ENCODE data around the gene OR14I1. TPM values are rescaled to one million over a fixed set of nuclear protein-coding genes. Genes with fewer than 3 reads are reported as not detected.

The OR14I1 gene
- total RNA-seq, 4 donors from 2014 or later, result not detected

- no peaks in the 10 kb centered on the region for H3K27me3 ChIP-seq
- in situ Hi-C loops (cut with MboI; ENCODE audit: low pct_ligation_motif_present in 1 of 4, low pct_unique_long_range_greater_than_20kb in 1 of 4, low sequenced_read_pairs in 3 of 4), result no loop called here
- peaks cover 0 to 8% of the 10 kb centered on the region in 2 donors for H3K9me3 ChIP-seq
- 55 to 87% methylated on average over 4 of the region's 4 CpGs for WGBS, 2 donors (ENCODE audit: low coverage in 1 of 2)
- intact Hi-C loops (cut with DNase I; ENCODE audit: low total_unique reads), result no loop called here
- H3K4me3 ChIP-seq, result no peak overlapping the region
- no peaks in the 10 kb centered on the region for H3K4me1 ChIP-seq
- no peak for TF ChIP-seq CTCF (IDR thresholded peaks at IDR 0.05)
- no peak for TF ChIP-seq EP300 (IDR thresholded peaks at IDR 0.05; ENCODE audit: low read depth)
- no peak for TF ChIP-seq POLR2A (IDR thresholded peaks at IDR 0.05)
- no peak for TF ChIP-seq POLR2AphosphoS5 (IDR thresholded peaks at IDR 0.05)
- no peak for DNase-seq
- H3K36me3 ChIP-seq, result no peaks in the 10 kb centered on the region
- no peak overlapping the region for H3K27ac ChIP-seq
These were observed 7.8 kb upstream of the OR14I1 start for GRCh38 chr1:248710305-248710900.

GRCh38 chr1:248704606-248705005 is 2.0 kb upstream of the OR14I1 start:
- Histone ChIP-seq H3K9me3 (no peaks in the 10 kb centered on the region), H3K4me1 (no peaks in the 10 kb centered on the region), H3K36me3 (no peaks in the 10 kb centered on the region), H3K27ac (no peak overlapping the region), H3K27me3 (no peaks in the 10 kb centered on the region), H3K4me3 (no peak overlapping the region)
- TF ChIP-seq EP300 (IDR thresholded peaks at IDR 0.05; ENCODE audit: low read depth) (no peak), CTCF (IDR thresholded peaks at IDR 0.05) (no peak), POLR2AphosphoS5 (IDR thresholded peaks at IDR 0.05) (no peak), POLR2A (IDR thresholded peaks at IDR 0.05) (no peak)
- intact Hi-C loops (cut with DNase I; ENCODE audit: low total_unique reads), result no loop called here
- DNase-seq, result no peak
- in situ Hi-C loops (cut with MboI; ENCODE audit: low pct_ligation_motif_present in 1 of 4, low pct_unique_long_range_greater_than_20kb in 1 of 4, low sequenced_read_pairs in 3 of 4), result no loop called here
- WGBS, 2 donors (ENCODE audit: low coverage in 1 of 2), result 30 to 71% methylated on average over 1 to 2 of the region's 2 CpGs

DNA sequence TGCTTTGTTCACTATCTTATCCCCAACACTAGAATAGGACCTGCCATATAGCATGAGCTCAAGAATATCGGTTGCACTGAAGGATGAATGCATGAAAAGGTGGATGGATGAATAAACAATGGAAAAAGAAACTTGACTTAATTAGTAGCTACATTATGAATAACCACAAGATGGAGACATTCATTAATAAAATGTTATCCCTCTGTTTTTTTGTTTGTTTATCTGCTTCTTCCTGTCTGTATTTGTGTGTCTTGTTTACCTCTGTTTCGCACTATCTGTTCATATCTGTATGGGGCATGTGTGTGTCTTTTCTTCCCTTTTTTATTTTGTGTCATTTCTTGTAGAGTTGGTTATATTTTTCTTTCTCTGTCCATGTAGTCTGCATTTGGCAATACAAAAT is 1.1 kb upstream of the OR14I1 start:
- in situ Hi-C loops (cut with MboI; ENCODE audit: low pct_ligation_motif_present in 1 of 4, low pct_unique_long_range_greater_than_20kb in 1 of 4, low sequenced_read_pairs in 3 of 4), result no loop called here
- intact Hi-C loops (cut with DNase I; ENCODE audit: low total_unique reads), result no loop called here
- 77 to 86% methylated on average over 2 of the region's 2 CpGs for WGBS, 2 donors (ENCODE audit: low coverage in 1 of 2)

GRCh38 chr1:248699099-248699498 is 3.5 kb downstream of the OR14I1 start:
- Histone ChIP-seq H3K4me3 (no peak overlapping the region), H3K4me1 (peaks cover 0 to 7% (median 2%) of the 10 kb centered on the region in 4 donors), H3K36me3 (no peaks in the 10 kb centered on the region), H3K27ac (no peak overlapping the region), H3K9me3 (no peaks in the 10 kb centered on the region), H3K27me3 (no peaks in the 10 kb centered on the region)
- in situ Hi-C loops (cut with MboI; ENCODE audit: low pct_ligation_motif_present in 1 of 4, low pct_unique_long_range_greater_than_20kb in 1 of 4, low sequenced_read_pairs in 3 of 4), result no loop called here
- no peak for DNase-seq
- TF ChIP-seq POLR2A (IDR thresholded peaks at IDR 0.05) (no peak), CTCF (IDR thresholded peaks at IDR 0.05) (no peak), EP300 (IDR thresholded peaks at IDR 0.05; ENCODE audit: low read depth) (no peak)
- whole genome bisulfite sequencing, 2 donors (ENCODE audit: low coverage in 1 of 2), result 40 to 61% methylated on average over 1 of the region's 1 CpG
- intact Hi-C loops (cut with DNase I; ENCODE audit: low total_unique reads), result no loop called here

More for the DNA sequence above, 1.1 kb upstream of the OR14I1 start:
- H3K4me3 ChIP-seq, result no peak overlapping the region
- H3K27me3 ChIP-seq, result no peaks in the 10 kb centered on the region
- no peaks in the 10 kb centered on the region for H3K36me3 ChIP-seq
- TF ChIP-seq POLR2AphosphoS5 (IDR thresholded peaks at IDR 0.05) (no peak), POLR2A (IDR thresholded peaks at IDR 0.05) (no peak), CTCF (IDR thresholded peaks at IDR 0.05) (peak in 4 of 5 experiments; percentile 13 to 26 (median 18))
- no peaks in the 10 kb centered on the region for H3K9me3 ChIP-seq
- no peaks in the 10 kb centered on the region for H3K4me1 ChIP-seq
- no peak overlapping the region for H3K27ac ChIP-seq
- no peak for DNase-seq
